T-helper 2 cell treated with Interferon-gamma antibody and Interleukin-4, amounts not matched to agents 100 ng/mL and 5 ng/mL, for 36 hours (primary cell): ENCODE data around the gene LGALS4. TPM values are rescaled to one million over a fixed set of nuclear protein-coding genes. Genes with fewer than 3 reads are reported as not detected.
"Not testable (repeated sequence)": the region's sequence is repeated elsewhere in the genome, so short reads cannot be mapped to it uniquely, and the experiment has no call there.

ENCODE experiments used
- intact Hi-C: fragments of 100-400 bp; cut with micrococcal nuclease; formaldehyde crosslinking; loops from one replicate; pipeline ENCODE4 v1.15.1; 2023
- total RNA-seq: library from RNA; stranded (reverse); gene quantifications from 2 replicates; pipeline ENCODE4 v1.2.3, GENCODE V29; 2022

Gene LGALS4
- total RNA-seq, 1 donor from 2014 or later = 1.7 TPM

GRCh38 chr19:38800577-38801347, 12.0 kb downstream of the LGALS4 start:
- intact Hi-C loops = no loop called here

- intact Hi-C loops = no loop called here
These were observed 13.6 kb downstream of the LGALS4 start for GRCh38 chr19:38799104-38799503.

- intact Hi-C loops = not testable (repeated sequence)
These were observed 15.0 kb downstream of the LGALS4 start for GRCh38 chr19:38797781-38798180.

- intact Hi-C loops = no loop called here
These were observed 16.6 kb downstream of the LGALS4 start for GRCh38 chr19:38796154-38796553.

GRCh38 chr19:38795549-38795948, 17.2 kb downstream of the LGALS4 start:
- intact Hi-C loops = no loop called here

GRCh38 chr19:38793671-38794070, 19.1 kb downstream of the LGALS4 start:
- intact Hi-C loops = no loop called here

GRCh38 chr19:38793177-38793576, 19.6 kb downstream of the LGALS4 start:
- intact Hi-C loops = no loop called here

GRCh38 chr19:38792250-38793111, 20.3 kb downstream of the LGALS4 start:
- intact Hi-C loops = no loop called here

GRCh38 chr19:38791451-38792064, 21.2 kb downstream of the LGALS4 start:
- intact Hi-C loops = not testable (repeated sequence)

- intact Hi-C loops = not testable (repeated sequence)
These were observed 22.0 kb downstream of the LGALS4 start for GRCh38 chr19:38790507-38791403.

GRCh38 chr19:38788478-38789243, 24.1 kb downstream of the LGALS4 start, which contains the start of gene LGALS7B:
TSS of gene LGALS7B (plus strand) at chr19:38789200. CDS start at chr19:38789227, 27 bp downstream.
- intact Hi-C loops = no loop called here

GRCh38 chr19:38786572-38787265, 26.0 kb downstream of the LGALS4 start:
- intact Hi-C loops = no loop called here

- intact Hi-C loops = not testable (repeated sequence)
These were observed 26.7 kb downstream of the LGALS4 start for GRCh38 chr19:38786061-38786460.

- intact Hi-C loops = no loop called here
These were observed 27.5 kb downstream of the LGALS4 start for GRCh38 chr19:38785187-38785699.

GRCh38 chr19:38784224-38784623, 28.5 kb downstream of the LGALS4 start:
- intact Hi-C loops = no loop called here

GRCh38 chr19:38782212-38782611, 30.5 kb downstream of the LGALS4 start:
- intact Hi-C loops = not testable (repeated sequence)

GRCh38 chr19:38781058-38781457, 31.7 kb downstream of the LGALS4 start:
- intact Hi-C loops = no loop called here

- intact Hi-C loops = no loop called here
These were observed 32.3 kb downstream of the LGALS4 start for GRCh38 chr19:38780443-38780842.

- intact Hi-C loops = no loop called here
These were observed 34.0 kb downstream of the LGALS4 start for GRCh38 chr19:38778733-38779132.
